SK-MEL-5 (cell line): ENCODE measurements around the gene QTRT2. TPM values are rescaled to one million over a fixed set of nuclear protein-coding genes. Genes with fewer than 3 reads are reported as not detected.
A peak's percentile ranks its signal among the peaks of the same experiment; 100 is the strongest.

Experiments used
- DNase-seq: peaks from one replicate; pipeline ENCODE4 v3.0.0-alpha.2; 2016; ENCODE audit warnings: low read depth, low spot score
- in situ Hi-C: cut with HindIII; loops from 2 replicates; pipeline ENCODE4 v1.10.0; 2016; ENCODE audit warnings: low sequenced_read_pairs, high pct_unique_total_duplicates, low pct_unique_long_range_greater_than_20kb
- total RNA-seq: library from RNA; depleted of rRNA; stranded (reverse); fragments of >200 nt; shearing (Covaris generic); gene quantifications from 2 replicates; pipeline ENCODE4 v1.2.3, GENCODE V29; 2014

QTRT2 gene
- total RNA-seq, 1 experiment from 2014 or later: 33.2 TPM

GRCh38 chr3:114067804-114068203, 11.3 kb downstream of the QTRT2 start:
- DNase-seq: no peak
- in situ Hi-C loops: no loop called here

GRCh38 chr3:114068336-114068735, 11.8 kb downstream of the QTRT2 start:
- in situ Hi-C loops: no loop called here
- DNase-seq: no peak

GRCh38 chr3:114071786-114072185, 15.2 kb downstream of the QTRT2 start:
- in situ Hi-C loops: no loop called here
- no peak for DNase-seq

GRCh38 chr3:114076711-114077110, 20.2 kb downstream of the QTRT2 start:
- in situ Hi-C loops: no loop called here
- DNase-seq: no peak

GRCh38 chr3:114078126-114078525, 21.6 kb downstream of the QTRT2 start:
- DNase-seq: no peak
- in situ Hi-C loops: no loop called here

DNA sequence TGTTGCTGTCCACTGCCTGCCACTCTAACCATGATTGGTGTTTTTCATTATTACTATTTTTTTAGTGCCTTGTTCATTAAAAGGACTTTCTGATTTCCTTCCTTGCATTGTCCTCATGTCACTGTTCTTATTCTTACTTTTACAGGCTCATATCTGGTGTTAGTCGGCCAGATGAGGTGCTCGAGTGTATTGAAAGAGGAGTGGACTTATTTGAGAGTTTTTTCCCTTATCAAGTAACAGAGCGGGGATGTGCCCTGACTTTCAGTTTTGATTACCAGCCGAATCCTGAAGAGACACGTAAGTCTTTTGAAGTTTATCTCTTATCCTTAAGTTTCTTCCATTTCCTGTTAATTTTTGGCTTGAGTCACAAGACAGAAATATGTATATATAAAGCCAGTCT, 23.2 kb downstream of the QTRT2 start:
- peak; percentile 63 for DNase-seq
- in situ Hi-C loops: no loop called here

GRCh38 chr3:114080201-114080600, 23.7 kb downstream of the QTRT2 start:
- in situ Hi-C loops: no loop called here
- peak; percentile 83 for DNase-seq

DNA sequence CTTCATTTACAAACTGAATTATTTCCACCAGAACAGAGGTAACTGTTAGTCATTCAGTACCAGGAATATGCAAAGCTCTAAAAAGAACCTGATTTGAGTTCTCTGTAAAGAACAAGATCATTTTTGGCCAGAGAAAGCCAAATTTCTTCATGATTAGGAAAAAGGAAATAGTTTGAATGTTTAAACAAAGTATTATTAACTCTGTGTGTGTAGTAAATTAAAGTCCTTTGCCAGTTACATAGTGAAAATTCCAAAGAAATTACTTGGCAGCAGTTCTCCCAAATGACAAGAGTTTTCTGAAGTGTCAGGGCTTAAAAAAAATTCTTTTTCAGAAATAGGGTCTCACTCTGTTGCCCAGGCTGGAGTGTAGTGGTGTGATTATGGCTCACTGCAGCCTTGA, 24.5 kb downstream of the QTRT2 start:
- in situ Hi-C loops: no loop called here
- no peak for DNase-seq

GRCh38 chr3:114083112-114083511, 26.6 kb downstream of the QTRT2 start:
- in situ Hi-C loops: no loop called here
- no peak for DNase-seq

DNA sequence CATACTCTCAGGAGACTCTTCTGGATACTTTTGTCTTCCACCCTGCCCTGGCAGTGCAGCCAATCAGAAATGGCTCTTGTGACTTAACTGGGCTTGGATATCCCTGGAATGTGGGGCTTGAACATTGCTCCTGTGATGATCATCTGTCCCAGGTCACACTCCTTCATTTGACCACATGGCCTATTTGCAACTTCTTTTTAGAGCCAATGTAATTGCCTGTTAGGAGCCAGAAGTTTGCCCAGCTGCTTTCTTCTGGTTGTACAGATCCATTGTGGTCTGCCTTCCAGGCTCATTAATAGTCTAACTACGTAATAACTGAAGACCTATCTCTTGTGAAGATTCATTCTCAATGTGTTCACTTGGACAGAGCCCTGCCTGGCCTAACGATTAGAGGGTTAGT, 29.8 kb downstream of the QTRT2 start:
- in situ Hi-C loops: no loop called here
- no peak for DNase-seq

- no peak for DNase-seq
- in situ Hi-C loops: no loop called here
Observed at GRCh38 chr3:114089675-114090074, 33.1 kb downstream of the QTRT2 start.

DNA sequence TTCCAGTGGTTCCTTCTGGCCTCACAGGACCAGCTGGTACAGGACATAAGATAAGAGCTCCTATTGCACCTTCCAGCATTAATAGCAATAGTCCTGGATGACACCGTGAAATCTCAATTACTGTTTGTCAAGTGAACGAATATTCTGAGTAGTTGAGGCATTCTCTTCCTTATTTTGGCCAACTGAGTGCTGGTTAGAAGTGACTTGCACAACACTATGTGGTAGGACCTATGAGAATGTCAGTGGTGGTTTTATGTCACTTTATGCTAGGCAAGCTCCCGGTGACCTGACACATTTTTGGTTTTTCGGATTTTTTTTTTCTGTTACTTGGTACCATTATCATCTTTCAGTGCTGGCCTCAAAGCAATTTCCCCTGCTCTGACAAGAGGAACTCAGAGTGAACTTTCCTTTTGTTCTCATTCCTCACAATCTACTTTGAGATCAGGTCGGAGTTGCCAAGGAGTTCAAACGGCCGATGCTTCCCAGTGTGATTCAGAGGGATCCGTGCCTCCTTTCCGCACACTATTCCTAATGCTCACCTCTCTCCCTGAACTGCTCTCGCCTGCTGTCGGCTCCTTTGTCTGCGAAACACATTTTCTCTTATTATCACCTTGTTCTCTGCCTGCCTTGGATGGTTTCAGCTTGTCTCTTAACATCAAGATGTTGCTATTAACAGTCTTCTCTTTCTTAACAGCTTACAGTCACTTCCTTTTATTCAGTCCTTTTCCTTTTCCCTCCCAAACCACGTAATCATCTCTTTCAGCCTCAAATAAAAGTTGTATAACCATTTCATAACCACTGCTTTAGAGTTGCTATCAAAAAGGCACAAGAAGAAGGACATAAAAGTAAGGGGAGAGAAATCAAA, 35.8 kb downstream of the QTRT2 start:
- in situ Hi-C loops: no loop called here
- no peak for DNase-seq

DNA sequence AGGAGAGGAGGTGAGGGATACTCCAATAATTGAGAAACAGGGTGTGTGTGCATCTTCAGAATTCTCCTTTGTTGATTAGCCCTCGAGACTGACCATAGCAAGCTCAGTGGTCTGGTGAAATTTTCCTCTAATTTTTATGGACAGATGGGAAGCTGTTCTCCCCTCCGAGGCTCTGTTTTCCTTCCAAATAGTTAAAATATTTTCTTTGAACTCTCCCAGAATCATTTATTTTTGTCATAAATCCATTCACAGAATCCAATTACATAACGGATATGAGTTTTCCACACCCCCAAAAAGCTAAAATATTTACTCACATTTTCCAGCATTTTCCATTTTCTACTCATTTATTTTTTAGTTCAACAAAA, 36.5 kb downstream of the QTRT2 start:
- in situ Hi-C loops: no loop called here

DNA sequence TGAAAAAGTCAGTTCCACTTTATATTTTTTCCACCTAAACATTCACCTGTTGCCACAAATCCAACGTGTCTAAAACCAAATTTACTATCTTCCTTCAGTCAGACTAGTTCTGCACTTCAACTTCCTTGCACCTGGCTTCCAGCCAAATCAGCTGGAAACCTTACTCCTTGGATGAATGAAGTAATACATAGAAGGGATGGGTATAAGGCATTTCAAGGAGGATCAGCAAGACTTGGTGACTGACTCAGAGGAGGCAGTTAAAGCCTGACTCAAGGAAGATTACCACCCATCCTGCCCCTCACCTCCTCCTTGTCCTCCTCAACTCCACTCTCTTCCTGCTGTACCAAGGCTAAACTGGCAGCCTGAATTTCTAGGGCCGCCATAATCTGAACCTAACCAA, 37.1 kb downstream of the QTRT2 start:
- peak; percentile 68 for DNase-seq
- in situ Hi-C loops: no loop called here

More for the DNA sequence above, 36.5 kb downstream of the QTRT2 start:
- no peak for DNase-seq

- in situ Hi-C loops: no loop called here
Observed at GRCh38 chr3:114095796-114096195, 39.3 kb downstream of the QTRT2 start.

GRCh38 chr3:114101101-114101500, 44.6 kb downstream of the QTRT2 start:
- in situ Hi-C loops: no loop called here

More at GRCh38 chr3:114095796-114096195, 39.3 kb downstream of the QTRT2 start:
- no peak for DNase-seq

DNA sequence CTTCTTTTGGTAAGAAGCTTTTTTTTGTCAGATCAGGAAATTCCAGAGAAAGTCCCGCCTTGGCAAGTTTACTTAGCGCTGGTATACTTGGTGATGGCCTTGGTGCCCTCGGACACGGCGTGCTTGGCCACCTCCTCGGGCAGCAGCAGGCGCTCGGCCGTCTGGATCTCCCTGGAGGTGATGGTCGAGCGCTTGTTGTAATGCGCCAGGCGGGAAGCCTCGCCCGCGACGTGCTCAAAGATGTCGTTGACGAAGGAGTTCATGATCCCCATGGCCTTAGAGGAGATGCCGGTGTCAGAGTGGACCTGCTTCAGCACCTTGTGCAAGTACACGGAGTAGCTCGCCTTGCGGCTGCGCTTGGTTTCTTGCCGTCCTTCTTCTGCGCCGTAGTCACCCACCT, 46.6 kb downstream of the QTRT2 start:
- in situ Hi-C loops: no loop called here
- DNase-seq: no peak

More at GRCh38 chr3:114101101-114101500, 44.6 kb downstream of the QTRT2 start:
- DNase-seq: no peak

- in situ Hi-C loops: no loop called here
- DNase-seq: no peak
Observed at GRCh38 chr3:114103858-114104257, 47.3 kb downstream of the QTRT2 start.

DNA sequence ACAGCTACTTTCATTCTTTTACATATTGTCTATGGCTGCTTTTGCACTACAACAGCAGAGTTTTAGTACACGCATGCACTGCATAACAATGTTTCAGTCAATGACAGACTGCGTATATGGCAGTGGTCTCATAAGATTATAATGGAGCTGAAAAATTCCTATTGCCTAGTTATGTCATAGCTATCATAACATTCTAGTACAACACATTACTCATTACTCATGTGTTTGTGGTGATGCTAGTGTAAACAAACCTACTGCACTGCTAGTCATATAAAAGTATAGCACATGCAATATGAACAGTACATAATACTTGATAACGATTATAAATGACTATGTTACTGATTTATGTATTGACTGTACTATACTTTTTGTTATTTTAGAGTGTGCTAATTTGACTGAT, 47.9 kb downstream of the QTRT2 start:
- in situ Hi-C loops: no loop called here
- no peak for DNase-seq
